ENCODE results near the gene PTPRH.

Gene PTPRH

GRCh38 chr19:55141696-55142095 lies 67.6 kb downstream of the PTPRH start:
- TF ChIP-seq CTCF (IDR thresholded peaks at IDR 0.05; ENCODE audit: low read depth, low read length): no peak
- no peak for DNase-seq (ENCODE audit: extremely low read depth, low read depth)

- no peak for DNase-seq (ENCODE audit: extremely low read depth, low read depth)
- TF ChIP-seq CTCF (IDR thresholded peaks at IDR 0.05; ENCODE audit: low read depth, low read length): no peak
Observed at GRCh38 chr19:55137915-55138314, 71.4 kb downstream of the PTPRH start.

- no peak for DNase-seq (ENCODE audit: extremely low read depth, low read depth)
- no peak for TF ChIP-seq CTCF (IDR thresholded peaks at IDR 0.05; ENCODE audit: low read depth, low read length)
Observed at GRCh38 chr19:55136399-55137102, 72.8 kb downstream of the PTPRH start.

GRCh38 chr19:55134736-55135135 lies 74.6 kb downstream of the PTPRH start:
- TF ChIP-seq CTCF (IDR thresholded peaks at IDR 0.05; ENCODE audit: low read depth, low read length): no peak
- DNase-seq (ENCODE audit: extremely low read depth, low read depth): no peak

GRCh38 chr19:55133639-55134444 lies 75.5 kb downstream of the PTPRH start:
- DNase-seq (ENCODE audit: extremely low read depth, low read depth): no peak
- TF ChIP-seq CTCF (IDR thresholded peaks at IDR 0.05; ENCODE audit: low read depth, low read length): no peak

- DNase-seq (ENCODE audit: extremely low read depth, low read depth): no peak
- no peak for TF ChIP-seq CTCF (IDR thresholded peaks at IDR 0.05; ENCODE audit: low read depth, low read length)
Observed at GRCh38 chr19:55132453-55133129, 76.7 kb downstream of the PTPRH start.

GRCh38 chr19:55131421-55131820 lies 77.9 kb downstream of the PTPRH start:
- TF ChIP-seq CTCF (IDR thresholded peaks at IDR 0.05; ENCODE audit: low read depth, low read length): no peak
- no peak for DNase-seq (ENCODE audit: extremely low read depth, low read depth)

All from AG09319 (cell line).